Neural progenitor cell (in vitro differentiated cells): ENCODE measurements around the gene GALNT17. TPM values are rescaled to one million over a fixed set of nuclear protein-coding genes. Genes with fewer than 3 reads are reported as not detected.

ENCODE experiments used
- DNase-seq: peaks from one replicate; pipeline ENCODE4 v3.0.0-alpha.2; 2016; ENCODE audit warnings: low spot score
- H2AFZ ChIP-seq: fragments of 200-600 bp; sonication (generic); replicated peaks from 2 replicates; pipeline ENCODE4 v1.6.1; 2016; ENCODE audit warnings: antibody characterized with exemption
- H3F3A ChIP-seq: fragments of 200-600 bp; sonication (generic); 2 replicates; pipeline ENCODE4 v1.6.1; 2016; ENCODE audit warnings: antibody characterized with exemption, low read depth
- H3K27ac ChIP-seq: fragments of 200-600 bp; sonication (generic); 2 replicates; pipeline ENCODE4 v1.5.1; 2016; ENCODE audit warnings: mild to moderate bottlenecking
- H3K27me3 ChIP-seq: fragments of 200-600 bp; sonication (generic); 2 replicates; pipeline ENCODE4 v1.6.1; 2016; ENCODE audit warnings: mild to moderate bottlenecking, moderate library complexity
- H3K36me3 ChIP-seq: fragments of 200-600 bp; sonication (generic); 2 replicates; pipeline ENCODE4 v1.5.1; 2016
- H3K4me1 ChIP-seq: fragments of 200-600 bp; sonication (generic); 2 replicates; pipeline ENCODE4 v1.6.1; 2016; ENCODE audit warnings: mixed run types
- H3K4me2 ChIP-seq: fragments of 200-600 bp; sonication (generic); 2 replicates; pipeline ENCODE4 v1.6.1; 2016
- H3K4me3 ChIP-seq: fragments of 200-600 bp; sonication (generic); 2 replicates; pipeline ENCODE4 v1.5.1; 2016
- H3K79me2 ChIP-seq: fragments of 200-600 bp; sonication (generic); 2 replicates; pipeline ENCODE4 v1.6.1; 2016; ENCODE audit warnings: low read depth
- H3K9ac ChIP-seq: fragments of 200-600 bp; sonication (generic); 2 replicates; pipeline ENCODE4 v1.6.1; 2016
- H3K9me3 ChIP-seq: fragments of 200-600 bp; sonication (generic); 2 replicates; pipeline ENCODE4 v1.5.1; 2016; ENCODE audit warnings: low read depth
- H4K20me1 ChIP-seq: fragments of 200-600 bp; sonication (generic); 2 replicates; pipeline ENCODE4 v1.6.1; 2016; ENCODE audit warnings: low read depth
- H3K27ac Mint-ChIP-seq: 3 replicates; pipeline ENCODE4 v1.8.0; 2021; ENCODE audit warnings: mixed read lengths
- H3K27me3 Mint-ChIP-seq: 2 replicates; pipeline ENCODE4 v1.8.0; 2022; ENCODE audit warnings: low read depth, mild to moderate bottlenecking, inconsistent platforms, moderate library complexity, mixed read lengths; ENCODE audit not compliant: insufficient read depth
- H3K36me3 Mint-ChIP-seq: 3 replicates; pipeline ENCODE4 v1.8.0; 2021; ENCODE audit warnings: mixed read lengths
- H3K4me1 Mint-ChIP-seq: 3 replicates; pipeline ENCODE4 v1.8.0; 2021; ENCODE audit warnings: mixed read lengths
- H3K4me3 Mint-ChIP-seq: 3 replicates; pipeline ENCODE4 v1.8.0; 2021; ENCODE audit warnings: mild to moderate bottlenecking, moderate library complexity, mixed read lengths
- H3K9me3 Mint-ChIP-seq: 3 replicates; pipeline ENCODE4 v1.8.0; 2020; ENCODE audit warnings: mixed read lengths
- EZH2 ChIP-seq: fragments of 200-600 bp; sonication (generic); IDR thresholded peaks from 2 replicates; pipeline ENCODE4 v1.6.1; 2017; ENCODE audit warnings: antibody characterized with exemption, mild to moderate bottlenecking, moderate library complexity
- EZH2phosphoT487 ChIP-seq: fragments of 200-600 bp; sonication (generic); IDR thresholded peaks from 2 replicates; pipeline ENCODE4 v1.6.1; 2017; ENCODE audit warnings: antibody characterized with exemption
- total RNA-seq: library from RNA; depleted of rRNA; stranded (reverse); fragments of >200 nt; gene quantifications from 2 replicates; pipeline ENCODE4 v1.2.3, GENCODE V29; 2015; ENCODE audit warnings: low replicate concordance
- TF ChIP-seq, protein P1 (sequence below): fragments of 200-600 bp; sonication (generic); IDR thresholded peaks from 2 replicates; pipeline ENCODE4 v1.5.1; 2017; ENCODE audit warnings: antibody characterized with exemption, mild to moderate bottlenecking

Gene GALNT17
- total RNA-seq, 1 donor from 2014 or later, result 17.1 TPM

- Mint-ChIP-seq H3K4me3 (no peak overlapping the region), H3K36me3 (no peaks in the 10 kb centered on the region), H3K9me3 (no peaks in the 10 kb centered on the region), H3K27me3 (peaks cover 4% of the 10 kb centered on the region), H3K27ac (no peak overlapping the region), H3K4me1 (peaks cover 9% of the 10 kb centered on the region)
- Histone ChIP-seq H3K9ac (no peak overlapping the region), H3K36me3 (no peaks in the 10 kb centered on the region), H4K20me1 (no peaks in the 10 kb centered on the region), H3K9me3 (no peaks in the 10 kb centered on the region), H3K4me2 (no peak overlapping the region), H3F3A (no peaks in the 10 kb centered on the region), H3K27ac (no peak overlapping the region), H3K4me3 (no peak overlapping the region), H3K27me3 (no peaks in the 10 kb centered on the region), H3K4me1 (peaks cover 26% of the 10 kb centered on the region), H2AFZ (no peak overlapping the region), H3K79me2 (no peaks in the 10 kb centered on the region)
- no peak for DNase-seq
- TF ChIP-seq EZH2, result no peak
- TF ChIP-seq EZH2phosphoT487, result no peak
- TF ChIP-seq, protein P1, sequence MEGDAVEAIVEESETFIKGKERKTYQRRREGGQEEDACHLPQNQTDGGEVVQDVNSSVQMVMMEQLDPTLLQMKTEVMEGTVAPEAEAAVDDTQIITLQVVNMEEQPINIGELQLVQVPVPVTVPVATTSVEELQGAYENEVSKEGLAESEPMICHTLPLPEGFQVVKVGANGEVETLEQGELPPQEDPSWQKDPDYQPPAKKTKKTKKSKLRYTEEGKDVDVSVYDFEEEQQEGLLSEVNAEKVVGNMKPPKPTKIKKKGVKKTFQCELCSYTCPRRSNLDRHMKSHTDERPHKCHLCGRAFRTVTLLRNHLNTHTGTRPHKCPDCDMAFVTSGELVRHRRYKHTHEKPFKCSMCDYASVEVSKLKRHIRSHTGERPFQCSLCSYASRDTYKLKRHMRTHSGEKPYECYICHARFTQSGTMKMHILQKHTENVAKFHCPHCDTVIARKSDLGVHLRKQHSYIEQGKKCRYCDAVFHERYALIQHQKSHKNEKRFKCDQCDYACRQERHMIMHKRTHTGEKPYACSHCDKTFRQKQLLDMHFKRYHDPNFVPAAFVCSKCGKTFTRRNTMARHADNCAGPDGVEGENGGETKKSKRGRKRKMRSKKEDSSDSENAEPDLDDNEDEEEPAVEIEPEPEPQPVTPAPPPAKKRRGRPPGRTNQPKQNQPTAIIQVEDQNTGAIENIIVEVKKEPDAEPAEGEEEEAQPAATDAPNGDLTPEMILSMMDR, result no peak
Observed at GRCh38 chr7:71480791-71481190, 348.8 kb downstream of the GALNT17 start.

DNA sequence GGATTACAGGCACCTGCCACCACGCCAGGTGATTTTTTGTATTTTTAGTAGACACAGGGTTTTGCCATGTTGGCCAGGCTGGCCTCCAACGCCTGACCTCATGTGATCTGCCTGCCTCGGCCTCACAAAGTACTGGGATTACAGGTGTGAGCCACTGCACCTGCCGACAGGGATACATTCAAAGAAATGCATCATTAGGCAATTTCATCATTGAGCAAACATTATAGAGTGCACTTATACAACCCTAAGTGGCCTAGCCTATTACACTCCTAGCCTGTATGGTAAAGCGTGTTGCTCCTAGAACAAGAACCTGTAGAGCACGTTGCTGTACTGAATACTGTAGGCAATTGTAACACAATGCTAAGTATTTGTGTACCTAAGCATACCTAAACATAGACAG is 350.3 kb downstream of the GALNT17 start:
- Histone ChIP-seq H2AFZ (no peak overlapping the region), H3K4me2 (no peak overlapping the region), H3K9me3 (no peaks in the 10 kb centered on the region), H3K27ac (no peak overlapping the region), H3K4me1 (peaks cover 17% of the 10 kb centered on the region), H3K79me2 (no peaks in the 10 kb centered on the region), H3K36me3 (no peaks in the 10 kb centered on the region), H3F3A (no peaks in the 10 kb centered on the region), H4K20me1 (no peaks in the 10 kb centered on the region), H3K9ac (no peak overlapping the region), H3K4me3 (no peak overlapping the region), H3K27me3 (no peaks in the 10 kb centered on the region)
- Mint-ChIP-seq H3K36me3 (peaks cover 3% of the 10 kb centered on the region), H3K9me3 (no peaks in the 10 kb centered on the region), H3K27me3 (peaks cover 4% of the 10 kb centered on the region), H3K4me1 (peaks cover 9% of the 10 kb centered on the region), H3K27ac (no peak overlapping the region), H3K4me3 (no peak overlapping the region)
- TF ChIP-seq, protein P1, result no peak
- no peak for DNase-seq

DNA sequence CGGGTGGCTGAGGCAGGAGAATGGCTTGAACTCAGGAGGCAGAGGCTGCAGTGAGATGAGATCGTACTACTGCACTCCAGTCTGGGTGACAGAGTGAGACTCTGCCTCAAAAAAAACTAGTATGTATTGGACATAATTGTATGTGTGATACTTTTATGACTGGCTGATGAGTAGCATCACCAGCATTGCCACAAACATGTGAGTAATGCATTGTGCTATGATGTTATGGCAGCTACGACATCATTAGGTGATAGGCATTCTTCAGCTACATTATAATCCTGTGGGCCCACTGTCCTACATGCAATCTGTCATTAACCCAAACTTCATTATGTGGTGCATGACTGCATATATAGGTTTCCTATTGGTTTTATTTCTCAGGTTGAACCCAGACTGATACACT is 352.4 kb downstream of the GALNT17 start:
- H3K4me3 ChIP-seq, result no peak overlapping the region

More for the DNA sequence above, 352.4 kb downstream of the GALNT17 start:
- Mint-ChIP-seq H3K27ac (no peak overlapping the region), H3K36me3 (peaks cover 3% of the 10 kb centered on the region), H3K4me1 (peaks cover 3% of the 10 kb centered on the region), H3K27me3 (peaks cover 4% of the 10 kb centered on the region), H3K4me3 (no peak overlapping the region), H3K9me3 (no peaks in the 10 kb centered on the region)
- Histone ChIP-seq H3K9ac (no peak overlapping the region), H3K4me2 (no peak overlapping the region), H3K27ac (no peak overlapping the region), H3K27me3 (no peaks in the 10 kb centered on the region), H3K36me3 (no peaks in the 10 kb centered on the region), H3K4me1 (peaks cover 6% of the 10 kb centered on the region), H3K79me2 (no peaks in the 10 kb centered on the region), H4K20me1 (no peaks in the 10 kb centered on the region), H3F3A (no peaks in the 10 kb centered on the region), H3K9me3 (no peaks in the 10 kb centered on the region), H2AFZ (no peak overlapping the region)
- no peak for DNase-seq
- TF ChIP-seq, protein P1, result no peak
- TF ChIP-seq EZH2, result no peak
- no peak for TF ChIP-seq EZH2phosphoT487
